Lung (tissue), 5 donors: ENCODE measurements around the gene CELA3A. TPM values are rescaled to one million over a fixed set of nuclear protein-coding genes. Genes with fewer than 3 reads are reported as not detected.

Experiments
- polyA plus RNA-seq, 2 donors: library from polyadenylated mRNA; stranded (reverse); fragments of 200-250 nt; gene quantifications; one replicate each; pipeline ENCODE4 v1.2.1, GENCODE V29; 2013
- small RNA-seq: library from RNA; depleted of rRNA; stranded (forward); fragments of <200 nt; gene quantifications from one replicate; pipeline ENCODE3, GENCODE V24; 2014; ENCODE audit warnings: low replicate concordance
- total RNA-seq, 2 donors: library from RNA; depleted of rRNA in 1 of 2; stranded (reverse); fragments of >200 nt in 1 of 2; gene quantifications; one replicate each; pipeline ENCODE4 v1.2.1, GENCODE V29; 2014 to 2021
- donor health status: Bipolar disorder and iron deficiency.
- donor health status: healthy.
- donor health status: DM: yes; HTN: yes; CAD: no.

Gene CELA3A
- total and polyA plus RNA-seq, 4 donors = 0.26 to 11.7 (median 0.92) TPM; not detected in 1

Small RNA genes lying within 50 kb of the gene (small RNA-seq; reads per million reads assigned to genes)
- not detected for gene RN7SL186P
- gene RN7SL386P = not detected
- gene RNU6-1022P = not detected
- gene RNU6-776P = not detected

Other genes with a start within 250 kb of the CELA3A start
- gene USP48, start 218.5 kb upstream of the CELA3A start, total RNA-seq = 100 to 1,000 TPM in 1 of 2 donors, 10 to 100 TPM in 1; 47.2 to 107 TPM
- 10 to 100 TPM; 15.6 to 19.8 TPM for gene USP48, start 218.5 kb upstream of the CELA3A start, polyA plus RNA-seq
- under 1 TPM; 0.20 to 0.43 TPM for gene LDLRAD2, start 189.4 kb upstream of the CELA3A start, total RNA-seq
- 1 to 10 TPM in 1 of 2 donors, under 1 TPM in 1; 0.65 to 2.8 TPM for gene LDLRAD2, start 189.4 kb upstream of the CELA3A start, polyA plus RNA-seq
- gene HSPG2, start 64.3 kb upstream of the CELA3A start, total RNA-seq = 100 to 1,000 TPM; 180 to 335 TPM
- 100 to 1,000 TPM in 1 of 2 donors, 10 to 100 TPM in 1; 58.0 to 100 TPM for gene HSPG2, start 64.3 kb upstream of the CELA3A start, polyA plus RNA-seq
- 1 to 10 TPM in 1 of 2 donors, not detected in 1; 6.7 TPM for gene CELA3B, start 24.6 kb upstream of the CELA3A start, total RNA-seq
- under 1 TPM; 0.18 to 0.37 TPM for gene CELA3B, start 24.6 kb upstream of the CELA3A start, polyA plus RNA-seq
- 100 to 1,000 TPM; 225 to 231 TPM for gene CDC42, start 51.1 kb downstream of the CELA3A start, total RNA-seq
- gene CDC42, start 51.1 kb downstream of the CELA3A start, polyA plus RNA-seq = 100 to 1,000 TPM; 137 to 213 TPM
- 1 to 10 TPM; 2.3 to 4.2 TPM for gene WNT4, start 141.4 kb downstream of the CELA3A start, total RNA-seq
- 1 to 10 TPM in 1 of 2 donors, under 1 TPM in 1; 0.94 to 2.1 TPM for gene WNT4, start 141.4 kb downstream of the CELA3A start, polyA plus RNA-seq